Chondrocyte (in vitro differentiated cells): ENCODE measurements around the gene ILF3. TPM values are rescaled to one million over a fixed set of nuclear protein-coding genes. Genes with fewer than 3 reads are reported as not detected.

ENCODE experiments used
- DNase-seq: peaks from one replicate; pipeline ENCODE4 v3.0.0; 2021; ENCODE audit warnings: mixed read lengths, low spot score
- H3K27ac Mint-ChIP-seq: one replicate; pipeline ENCODE4 v1.8.0; 2021; ENCODE audit warnings: mild to moderate bottlenecking, moderate library complexity, mixed read lengths; ENCODE audit not compliant: unreplicated experiment
- H3K27me3 Mint-ChIP-seq: 2 replicates; pipeline ENCODE4 v1.8.0; 2021; ENCODE audit warnings: low read depth, mixed read lengths
- H3K36me3 Mint-ChIP-seq: 2 replicates; pipeline ENCODE4 v1.8.0; 2021; ENCODE audit warnings: low read depth, mixed read lengths
- H3K4me1 Mint-ChIP-seq: 2 replicates; pipeline ENCODE4 v1.8.0; 2021; ENCODE audit warnings: low read depth, mild to moderate bottlenecking, mixed read lengths
- H3K4me3 Mint-ChIP-seq: one replicate; pipeline ENCODE4 v1.8.0; 2021; ENCODE audit warnings: mild to moderate bottlenecking, moderate library complexity, mixed read lengths; ENCODE audit not compliant: unreplicated experiment
- H3K9me3 Mint-ChIP-seq: 2 replicates; pipeline ENCODE4 v1.8.0; 2021; ENCODE audit warnings: low read depth, mixed read lengths
- CTCF ChIP-seq: fragments of 200-600 bp; sonication (generic); IDR thresholded peaks from 2 replicates; pipeline ENCODE4 v1.5.0; 2021; ENCODE audit warnings: antibody characterized with exemption, mild to moderate bottlenecking, moderate library complexity
- total RNA-seq: library from RNA; stranded (reverse); gene quantifications from 3 replicates; pipeline ENCODE4 v1.2.1, GENCODE V29; 2021

The ILF3 gene
- total RNA-seq, 1 donor from 2014 or later, result 156 TPM

GRCh38 chr19:10679743-10680142 is 25.6 kb downstream of the ILF3 start:
- Mint-ChIP-seq H3K4me3 (no peak overlapping the region), H3K27me3 (no peaks in the 10 kb centered on the region), H3K27ac (no peak overlapping the region), H3K4me1 (no peaks in the 10 kb centered on the region), H3K9me3 (no peaks in the 10 kb centered on the region), H3K36me3 (peaks cover 37% of the 10 kb centered on the region)
- DNase-seq, result no peak
- TF ChIP-seq CTCF, result no peak

- H3K4me3 Mint-ChIP-seq, result no peak overlapping the region
- H3K27ac Mint-ChIP-seq, result no peak overlapping the region
- H3K36me3 Mint-ChIP-seq, result peaks cover 37% of the 10 kb centered on the region
- no peak for DNase-seq
- no peaks in the 10 kb centered on the region for H3K9me3 Mint-ChIP-seq
- no peaks in the 10 kb centered on the region for H3K27me3 Mint-ChIP-seq
- no peaks in the 10 kb centered on the region for H3K4me1 Mint-ChIP-seq
- no peak for TF ChIP-seq CTCF
These were observed 26.5 kb downstream of the ILF3 start for GRCh38 chr19:10680545-10681135.

- no peaks in the 10 kb centered on the region for H3K9me3 Mint-ChIP-seq
- no peak for DNase-seq
- TF ChIP-seq CTCF, result no peak
- H3K27ac Mint-ChIP-seq, result no peak overlapping the region
- no peaks in the 10 kb centered on the region for H3K4me1 Mint-ChIP-seq
- H3K36me3 Mint-ChIP-seq, result peaks cover 37% of the 10 kb centered on the region
- no peak overlapping the region for H3K4me3 Mint-ChIP-seq
- H3K27me3 Mint-ChIP-seq, result no peaks in the 10 kb centered on the region
These were observed 27.5 kb downstream of the ILF3 start for GRCh38 chr19:10681658-10682057.

GRCh38 chr19:10682397-10683063 is 28.4 kb downstream of the ILF3 start:
- Mint-ChIP-seq H3K9me3 (no peaks in the 10 kb centered on the region), H3K27ac (no peak overlapping the region), H3K27me3 (no peaks in the 10 kb centered on the region), H3K4me1 (no peaks in the 10 kb centered on the region), H3K4me3 (no peak overlapping the region), H3K36me3 (peaks cover 37% of the 10 kb centered on the region)
- no peak for TF ChIP-seq CTCF
- DNase-seq, result no peak

GRCh38 chr19:10683064-10683426 is 28.9 kb downstream of the ILF3 start:
- no peak for TF ChIP-seq CTCF
- no peaks in the 10 kb centered on the region for H3K27me3 Mint-ChIP-seq
- H3K27ac Mint-ChIP-seq, result no peak overlapping the region
- no peak overlapping the region for H3K4me3 Mint-ChIP-seq
- DNase-seq, result no peak
- H3K9me3 Mint-ChIP-seq, result no peaks in the 10 kb centered on the region
- peaks cover 36% of the 10 kb centered on the region for H3K36me3 Mint-ChIP-seq
- H3K4me1 Mint-ChIP-seq, result no peaks in the 10 kb centered on the region
